Lower leg skin (tissue), 4 donors: Measurements from ENCODE around the gene SLC16A8. TPM values are rescaled to one million over a fixed set of nuclear protein-coding genes. Genes with fewer than 3 reads are reported as not detected.

Experiments used
- DNase-seq, 2 donors: peaks; one replicate each; pipeline ENCODE4 v3.0.0-alpha.2; 2019; ENCODE audit warnings: low spot score in 2 of 2
- H3K4me3 ChIP-seq: fragments of 200-600 bp; sonication (generic); 2 replicates; pipeline ENCODE4 v1.5.1; 2017; ENCODE audit warnings: mild to moderate bottlenecking, low read depth; ENCODE audit not compliant: poor library complexity, severe bottlenecking
- CTCF ChIP-seq, 3 donors: fragments of 450-650 bp; IDR thresholded peaks; one replicate each; pipeline ENCODE4 v1.5.1; 2016; ENCODE audit warnings: antibody characterized with exemption in 3 of 3, mild to moderate bottlenecking in 3 of 3, moderate library complexity in 2 of 3
- POLR2A ChIP-seq, 2 donors: fragments of 450-650 bp; IDR thresholded peaks; one replicate each; pipeline ENCODE4 v1.6.1; 2016 to 2017; ENCODE audit warnings: antibody characterized with exemption in 2 of 2, mild to moderate bottlenecking in 1 of 2, moderate library complexity in 1 of 2
- WGBS, 2 donors: methylation state at CpG; one replicate each; pipeline ENCODE4 v1.1.5; 2018; 5-methylcytosine and 5-hydroxymethylcytosine counted together
- intact Hi-C: fragments of 100-400 bp; cut with DNase I; formaldehyde crosslinking; loops from one replicate; pipeline ENCODE4 v1.15.0; 2023; ENCODE audit warnings: low total_unique reads
- total RNA-seq, 4 donors: library from RNA; depleted of rRNA; stranded (reverse); fragments of >200 nt; gene quantifications; one replicate each; pipeline ENCODE4 v1.1.0, GENCODE V29; 2016

SLC16A8 gene
- total RNA-seq, 4 donors from 2014 or later, result 0.13 to 0.80 (median 0.33) TPM

GRCh38 chr22:38032681-38033521 is 51.1 kb downstream of the SLC16A8 start:
- intact Hi-C loops, result no loop called here
- TF ChIP-seq POLR2A (IDR thresholded peaks at IDR 0.05) (no peak), CTCF (IDR thresholded peaks at IDR 0.05) (no peak)
- no peak overlapping the region for H3K4me3 ChIP-seq
- 75 to 82% methylated on average over 18 to 19 of the region's 19 CpGs for WGBS, 2 donors
- no peak for DNase-seq

- no peak for DNase-seq
- intact Hi-C loops, result no loop called here
- 90 to 94% methylated on average over 9 to 12 of the region's 12 CpGs for WGBS, 2 donors
- no peak for TF ChIP-seq POLR2A (IDR thresholded peaks at IDR 0.05)
- no peak for TF ChIP-seq CTCF (IDR thresholded peaks at IDR 0.05)
- no peak overlapping the region for H3K4me3 ChIP-seq
These were observed 52.5 kb downstream of the SLC16A8 start for GRCh38 chr22:38031491-38031890.

- H3K4me3 ChIP-seq, result no peak overlapping the region
- DNase-seq, result no peak
- TF ChIP-seq POLR2A (IDR thresholded peaks at IDR 0.05) (no peak), CTCF (IDR thresholded peaks at IDR 0.05) (no peak)
- intact Hi-C loops, result no loop called here
- WGBS, 2 donors, result 49 to 52% methylated on average over 16 of the region's 16 CpGs
These were observed 53.5 kb downstream of the SLC16A8 start for GRCh38 chr22:38030311-38031133.

GRCh38 chr22:38029901-38030300 is 54.1 kb downstream of the SLC16A8 start:
- intact Hi-C loops, result no loop called here
- 60 to 73% methylated on average over 5 of the region's 5 CpGs for WGBS, 2 donors
- DNase-seq, result no peak
- no peak overlapping the region for H3K4me3 ChIP-seq
- TF ChIP-seq POLR2A (IDR thresholded peaks at IDR 0.05), result no peak
- TF ChIP-seq CTCF (IDR thresholded peaks at IDR 0.05), result no peak

GRCh38 chr22:38029370-38029769 is 54.6 kb downstream of the SLC16A8 start:
- no peak overlapping the region for H3K4me3 ChIP-seq
- intact Hi-C loops, result no loop called here

More at GRCh38 chr22:38029370-38029769, 54.6 kb downstream of the SLC16A8 start:
- no peak for DNase-seq
- TF ChIP-seq POLR2A (IDR thresholded peaks at IDR 0.05), result no peak
- TF ChIP-seq CTCF (IDR thresholded peaks at IDR 0.05), result no peak
